ENCODE data around the gene LDLRAD4.

DNA sequence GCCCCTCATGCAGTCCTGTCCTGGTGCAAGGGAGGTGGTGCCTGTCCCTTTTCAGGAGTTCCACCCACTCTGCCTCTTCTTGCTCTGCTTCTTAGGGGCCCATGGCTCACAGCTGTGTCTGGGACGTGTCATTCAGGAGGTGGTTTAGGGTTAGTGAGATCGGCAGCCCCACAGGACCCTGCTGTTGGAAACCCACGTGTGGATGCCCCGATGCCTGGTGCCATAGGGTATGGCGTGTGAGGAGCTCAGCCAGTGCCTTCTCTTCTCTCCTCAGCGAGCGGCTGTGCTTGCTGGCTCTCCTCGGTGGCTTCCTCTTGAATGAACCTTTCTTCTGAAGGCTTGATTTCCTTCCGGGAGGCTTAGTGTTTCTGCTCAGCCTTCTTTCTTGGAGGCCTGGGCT is 55.2 kb downstream of the LDLRAD4 start:
- TF ChIP-seq, protein P1, sequence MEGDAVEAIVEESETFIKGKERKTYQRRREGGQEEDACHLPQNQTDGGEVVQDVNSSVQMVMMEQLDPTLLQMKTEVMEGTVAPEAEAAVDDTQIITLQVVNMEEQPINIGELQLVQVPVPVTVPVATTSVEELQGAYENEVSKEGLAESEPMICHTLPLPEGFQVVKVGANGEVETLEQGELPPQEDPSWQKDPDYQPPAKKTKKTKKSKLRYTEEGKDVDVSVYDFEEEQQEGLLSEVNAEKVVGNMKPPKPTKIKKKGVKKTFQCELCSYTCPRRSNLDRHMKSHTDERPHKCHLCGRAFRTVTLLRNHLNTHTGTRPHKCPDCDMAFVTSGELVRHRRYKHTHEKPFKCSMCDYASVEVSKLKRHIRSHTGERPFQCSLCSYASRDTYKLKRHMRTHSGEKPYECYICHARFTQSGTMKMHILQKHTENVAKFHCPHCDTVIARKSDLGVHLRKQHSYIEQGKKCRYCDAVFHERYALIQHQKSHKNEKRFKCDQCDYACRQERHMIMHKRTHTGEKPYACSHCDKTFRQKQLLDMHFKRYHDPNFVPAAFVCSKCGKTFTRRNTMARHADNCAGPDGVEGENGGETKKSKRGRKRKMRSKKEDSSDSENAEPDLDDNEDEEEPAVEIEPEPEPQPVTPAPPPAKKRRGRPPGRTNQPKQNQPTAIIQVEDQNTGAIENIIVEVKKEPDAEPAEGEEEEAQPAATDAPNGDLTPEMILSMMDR (conservative IDR thresholded peaks at IDR 0.05; ENCODE audit: low read depth, low read length) = no peak
- no peak for TF ChIP-seq EZH2 (IDR thresholded peaks at IDR 0.05; ENCODE audit: low read length, unreplicated experiment)
